ENCODE measurements around the gene CTRB2.

CTRB2 gene

GRCh38 chr16:75203096-75203495 lies 3.9 kb downstream of the CTRB2 start:
- ChIA-PET POLR2A (no interaction called here), CTCF (interaction anchor here (2.4 to 9.8 kb wide), 5 partner anchors 13 to 314 kb away, joined by 5 to 342 read pairs (median 33); partner anchors contain the start of gene CTRB1)
- no peak for DNase-seq (ENCODE audit: low read depth, low spot score)
- no peak for TF ChIP-seq CTCF (IDR thresholded peaks at IDR 0.05; ENCODE audit: insufficient read depth, low read length, missing control alignments)
- H3K4me3 ChIP-seq (ENCODE audit: low read depth, low read length), result no peak overlapping the region

GRCh38 chr16:75202069-75202590 lies 4.8 kb downstream of the CTRB2 start:
- no peak for DNase-seq (ENCODE audit: low read depth, low spot score)
- ChIA-PET POLR2A (no interaction called here), CTCF (interaction anchor here (0.6 to 9.8 kb wide), 9 partner anchors 12 to 315 kb away, joined by 3 to 342 read pairs (median 22); partner anchors contain the start of genes CTRB1 and TMEM170A)
- H3K4me3 ChIP-seq (ENCODE audit: low read depth, low read length), result no peak overlapping the region
- no peak for TF ChIP-seq CTCF (IDR thresholded peaks at IDR 0.05; ENCODE audit: insufficient read depth, low read length, missing control alignments)

GRCh38 chr16:75198135-75198600 lies 8.8 kb downstream of the CTRB2 start:
- POLR2A ChIA-PET, result interaction anchor here (0.5 kb wide), 1 partner anchor 311 kb away, joined by 3 read pairs; no protein-coding TSS in a partner anchor
- CTCF ChIA-PET, result interaction anchor here (0.9 to 9.8 kb wide), 33 partner anchors 8 to 568 kb away, joined by 3 to 342 read pairs (median 8); partner anchors contain the start of genes ADAT1, CFDP1, CTRB1 and TMEM170A
- H3K4me3 ChIP-seq (ENCODE audit: low read depth, low read length), result no peak overlapping the region
- no peak for DNase-seq (ENCODE audit: low read depth, low spot score)
- no peak for TF ChIP-seq CTCF (IDR thresholded peaks at IDR 0.05; ENCODE audit: insufficient read depth, low read length, missing control alignments)

- CTCF ChIA-PET, result interaction anchor here (0.6 to 9.8 kb wide), 22 partner anchors 7 to 483 kb away, joined by 3 to 342 read pairs (median 9); partner anchors contain the start of genes ADAT1, CTRB1, TMEM170A and ZNRF1
- DNase-seq (ENCODE audit: low read depth, low spot score), result no peak
- POLR2A ChIA-PET, result interaction anchor here (0.5 kb wide), 1 partner anchor 312 kb away, joined by 3 read pairs; no protein-coding TSS in a partner anchor
- no peak overlapping the region for H3K4me3 ChIP-seq (ENCODE audit: low read depth, low read length)
- no peak for TF ChIP-seq CTCF (IDR thresholded peaks at IDR 0.05; ENCODE audit: insufficient read depth, low read length, missing control alignments)
Observed at GRCh38 chr16:75197522-75198134, 9.3 kb downstream of the CTRB2 start.

- ChIA-PET POLR2A (no interaction called here), CTCF (interaction anchor here (0.9 to 9.8 kb wide), 8 partner anchors 22 to 424 kb away, joined by 4 to 342 read pairs (median 56); partner anchors contain the start of genes CTRB1 and TMEM170A)
- H3K4me3 ChIP-seq (ENCODE audit: low read depth, low read length), result no peak overlapping the region
- TF ChIP-seq CTCF (IDR thresholded peaks at IDR 0.05; ENCODE audit: insufficient read depth, low read length, missing control alignments), result no peak
- DNase-seq (ENCODE audit: low read depth, low spot score), result no peak
Observed at GRCh38 chr16:75196836-75197235, 10.1 kb downstream of the CTRB2 start.
